HG02571 (cell line): ENCODE measurements around the gene MACROD1.

Experiments
- ATAC-seq: cut with Tn5 transposase; IDR thresholded peaks from one replicate; pipeline ENCODE4 v1.9.1; 2021; ENCODE audit warnings: mild to moderate bottlenecking, moderate library complexity; ENCODE audit not compliant: unreplicated experiment

The MACROD1 gene

DNA sequence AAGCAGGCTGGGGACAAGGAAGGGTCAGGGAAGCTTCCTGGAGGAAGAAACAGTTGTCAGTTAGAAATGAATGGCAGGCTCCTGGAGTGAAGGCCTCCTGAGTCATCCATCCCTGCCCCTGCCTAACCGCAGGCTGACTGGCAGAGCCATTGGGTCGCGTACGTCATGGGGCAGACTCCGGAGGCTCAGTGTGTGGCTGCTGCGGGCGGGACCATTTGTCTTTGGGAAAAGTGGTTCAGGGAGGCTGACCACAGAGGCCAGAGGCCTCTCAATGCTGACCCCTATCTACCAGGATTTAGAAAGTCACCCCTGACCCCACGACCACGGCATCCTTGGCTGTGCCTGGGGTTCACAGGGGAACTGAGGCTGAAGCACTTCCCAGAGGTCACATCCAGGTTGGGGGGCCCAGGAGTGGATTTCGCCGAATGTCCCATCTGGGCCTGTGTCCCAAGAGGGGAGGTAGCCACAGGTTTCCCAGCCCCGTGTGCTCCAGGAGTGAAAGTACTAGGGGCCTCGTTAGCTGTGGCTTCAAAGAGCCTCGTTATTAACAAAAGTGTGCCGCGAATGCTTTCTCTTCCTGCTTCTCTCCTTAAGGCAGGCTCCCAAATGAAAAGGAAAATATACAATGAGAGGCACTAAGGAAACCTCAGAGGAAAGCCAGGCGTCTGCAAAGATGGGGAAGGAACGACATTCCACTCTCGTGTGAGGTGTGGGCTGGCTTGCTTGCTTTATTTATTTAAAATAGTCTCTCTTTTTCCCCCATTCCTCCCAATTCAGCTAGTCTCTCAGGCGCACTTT is 71.3 kb downstream of the MACROD1 start:
- no peak for ATAC-seq

DNA sequence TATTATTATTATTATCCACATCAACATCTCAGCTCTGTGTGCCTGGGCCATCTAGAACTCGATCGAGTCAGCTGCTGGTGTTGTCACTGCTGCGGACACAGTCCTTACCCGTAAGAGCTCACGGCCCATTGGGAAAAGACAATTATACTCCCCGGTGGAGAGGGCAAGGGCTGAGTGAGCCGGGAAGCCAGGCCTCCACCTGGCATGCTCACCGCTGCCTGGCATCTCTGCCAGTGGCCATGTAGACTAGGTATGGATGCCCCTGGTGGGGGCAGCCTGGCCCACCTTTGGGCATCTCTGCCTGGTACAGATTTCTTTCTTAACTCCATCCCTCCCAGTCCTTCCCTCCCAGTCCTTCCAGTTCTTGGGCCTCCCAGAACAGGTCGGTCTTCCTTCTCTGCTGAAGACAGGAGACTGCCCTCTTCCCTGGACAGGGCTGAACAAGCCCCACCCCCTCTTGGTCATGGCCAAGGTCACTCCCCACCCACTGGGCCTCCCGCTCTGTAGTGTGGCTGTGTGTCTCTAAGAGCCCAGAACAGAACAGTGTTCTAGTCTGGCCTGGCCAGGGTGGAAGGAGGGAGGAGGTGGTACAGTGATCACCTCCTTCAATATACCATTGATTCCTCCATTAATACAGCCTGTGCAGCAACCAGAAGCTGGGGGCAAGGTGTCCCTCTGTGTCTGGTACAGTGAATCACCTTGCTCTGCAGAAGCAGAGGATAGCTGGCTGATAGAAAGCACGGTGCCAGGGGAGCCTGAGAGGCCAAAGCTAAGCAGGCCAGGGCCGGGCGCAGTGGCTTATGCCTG is 72.5 kb downstream of the MACROD1 start:
- ATAC-seq, result no peak

GRCh38 chr11:64092761-64093136 is 73.2 kb downstream of the MACROD1 start:
- ATAC-seq, result no peak

- no peak for ATAC-seq
Measured at GRCh38 chr11:64092111-64092760, 73.7 kb downstream of the MACROD1 start.

DNA sequence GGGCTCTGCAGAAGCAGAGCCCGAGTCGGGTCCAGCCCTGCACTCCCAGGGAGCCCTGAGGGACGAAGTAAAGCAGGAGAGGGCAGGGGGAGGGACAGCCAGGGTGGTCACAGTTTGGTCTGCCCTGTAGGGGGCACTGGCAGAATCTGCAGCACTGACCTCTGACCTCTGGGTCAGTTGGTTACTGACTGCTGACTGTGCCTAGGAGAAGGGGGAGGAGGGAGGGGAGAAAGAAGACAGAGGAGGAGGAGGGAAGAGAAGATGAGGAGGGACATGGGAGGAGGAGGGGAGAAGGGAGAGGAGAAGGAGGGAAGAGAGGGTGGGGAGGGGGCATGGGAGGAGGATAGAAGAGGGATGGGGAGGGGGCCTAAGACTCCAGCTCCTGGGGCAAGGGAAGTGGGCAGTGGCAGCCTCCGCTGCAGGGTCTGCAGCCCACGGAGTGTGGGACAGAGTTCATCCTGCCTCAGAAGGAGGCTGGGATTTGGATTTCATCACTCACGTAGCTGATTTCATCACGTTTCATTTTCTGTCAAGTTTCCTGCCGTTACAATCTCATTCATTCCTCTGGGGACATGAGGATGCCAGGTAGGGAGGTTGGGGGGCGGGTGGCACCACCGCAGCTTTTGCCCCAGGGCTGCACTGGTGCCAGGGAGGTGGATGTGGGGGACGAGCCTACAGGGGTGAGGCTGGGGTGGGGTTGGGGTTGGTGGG is 75.0 kb downstream of the MACROD1 start:
- ATAC-seq, result no peak

DNA sequence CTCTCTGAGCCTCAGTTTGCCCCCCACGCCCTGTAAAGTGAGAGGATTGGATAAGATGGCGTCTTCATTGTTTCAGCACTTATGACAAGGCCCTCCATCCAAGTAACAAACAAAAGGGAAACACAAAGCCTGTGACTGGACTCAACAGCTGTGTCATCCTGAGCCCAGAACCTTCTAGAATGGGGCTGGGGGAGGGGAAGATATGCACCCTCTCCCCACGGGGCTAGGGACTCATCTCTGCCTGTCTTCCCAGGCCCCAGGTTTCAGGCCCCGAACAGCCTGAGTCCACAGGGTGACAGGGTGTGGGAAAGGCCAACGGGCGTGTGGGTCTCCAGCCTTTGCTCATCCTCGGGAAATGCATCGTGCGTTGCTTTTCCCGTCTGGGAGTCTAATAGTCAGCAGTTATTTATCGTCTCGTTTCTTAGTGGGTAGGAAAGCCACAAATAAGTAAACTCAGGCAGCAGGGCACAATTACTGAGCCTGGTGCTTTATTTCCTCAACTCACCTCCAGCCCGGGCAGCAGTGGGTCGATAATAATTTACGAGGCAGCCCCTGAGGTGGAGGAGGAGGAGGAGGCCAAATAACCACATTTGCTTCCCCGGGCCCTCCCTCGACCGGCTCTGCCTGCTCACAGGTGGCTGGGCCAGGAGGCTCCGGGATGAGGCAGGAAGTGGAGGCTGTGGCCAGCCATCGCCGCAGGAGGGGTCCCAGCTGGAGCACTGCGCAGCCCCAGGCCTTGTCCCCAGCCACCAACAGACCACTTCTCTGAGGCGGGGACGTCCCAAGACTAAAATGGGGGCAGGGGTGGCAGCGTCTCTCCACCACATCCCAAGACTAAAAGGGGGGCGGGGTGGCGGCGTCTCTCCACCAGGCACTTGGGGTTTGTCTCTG is 75.8 kb downstream of the MACROD1 start:
- no peak for ATAC-seq

DNA sequence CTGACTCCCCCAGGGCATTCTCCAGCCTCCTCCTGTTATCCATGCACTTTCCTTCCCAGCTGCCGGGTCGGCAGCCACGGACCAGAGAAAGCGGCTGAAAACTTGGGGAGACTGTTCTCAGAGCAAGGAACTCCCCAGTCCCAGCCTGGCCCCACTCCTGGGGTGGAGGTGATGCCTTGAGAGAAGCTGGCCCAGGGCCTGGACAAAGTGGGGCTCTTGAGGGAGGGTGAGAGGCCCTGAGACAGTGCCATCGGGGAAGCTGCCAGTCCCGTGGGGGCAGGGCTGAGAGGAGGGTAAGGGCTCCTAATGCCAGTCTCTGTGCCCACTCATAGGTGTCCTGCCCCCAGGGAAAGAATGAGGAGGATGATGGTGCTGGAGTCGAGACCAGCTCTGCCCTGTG is 76.4 kb downstream of the MACROD1 start:
- ATAC-seq, result no peak

DNA sequence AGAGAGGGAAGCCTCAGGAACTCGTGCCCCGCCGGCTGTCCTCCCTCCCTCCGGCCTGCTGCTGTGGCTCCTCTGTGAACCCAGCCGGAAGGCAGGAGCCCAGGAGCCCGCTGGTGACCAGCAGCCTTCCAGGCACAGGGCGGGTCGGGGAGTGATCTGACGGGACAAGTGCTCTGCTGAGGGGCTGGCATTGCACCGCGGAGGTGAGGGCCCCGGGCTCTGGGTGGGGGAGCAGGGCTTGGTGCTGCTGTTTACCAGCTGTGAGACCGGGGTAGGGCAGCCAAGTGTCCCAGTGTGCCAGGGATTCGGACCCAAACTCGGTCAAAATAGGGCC is 76.9 kb downstream of the MACROD1 start:
- ATAC-seq, result no peak

GRCh38 chr11:64088162-64089026 is 77.5 kb downstream of the MACROD1 start:
- no peak for ATAC-seq

DNA sequence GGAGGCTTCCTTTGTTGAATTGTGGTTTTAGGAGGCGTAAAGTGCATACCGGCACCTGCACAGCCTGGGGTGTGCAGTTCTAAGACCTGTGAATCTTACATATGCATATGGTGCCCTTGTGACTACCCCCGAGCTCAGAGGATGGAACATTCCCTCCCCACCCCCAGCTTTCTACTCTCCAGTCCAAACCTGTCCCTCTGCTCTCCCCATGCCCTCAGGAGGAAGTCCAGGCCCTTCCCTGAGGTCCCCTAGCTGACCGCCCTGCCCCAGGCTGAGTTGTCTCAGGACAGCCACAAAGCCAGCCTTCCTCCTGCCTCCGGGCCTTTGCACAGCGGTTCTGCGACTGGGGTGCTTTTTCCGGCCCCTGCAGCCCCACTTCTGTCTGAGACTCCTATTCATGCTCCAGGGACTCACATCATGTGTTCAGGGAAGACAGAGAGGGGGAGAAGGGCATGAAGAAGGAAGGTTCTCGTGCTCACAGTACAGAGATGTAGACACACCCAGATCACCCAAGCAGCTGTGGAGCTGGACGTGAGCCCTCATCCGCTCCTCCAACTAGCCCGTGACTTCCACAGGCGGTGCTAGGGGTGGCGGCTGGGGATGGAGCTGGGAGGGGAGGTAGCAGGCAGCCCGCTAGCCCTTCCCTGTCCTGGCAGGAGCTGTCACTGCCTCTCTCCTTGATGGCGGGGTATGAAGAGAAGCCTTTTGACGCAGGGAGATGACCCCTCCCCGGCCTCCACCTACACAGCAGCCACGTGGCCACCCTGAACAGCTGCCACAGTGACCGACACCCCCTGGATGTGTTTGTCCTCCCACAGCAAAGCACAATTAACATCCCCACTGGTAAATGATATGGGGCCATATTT is 79.4 kb downstream of the MACROD1 start:
- no peak for ATAC-seq

DNA sequence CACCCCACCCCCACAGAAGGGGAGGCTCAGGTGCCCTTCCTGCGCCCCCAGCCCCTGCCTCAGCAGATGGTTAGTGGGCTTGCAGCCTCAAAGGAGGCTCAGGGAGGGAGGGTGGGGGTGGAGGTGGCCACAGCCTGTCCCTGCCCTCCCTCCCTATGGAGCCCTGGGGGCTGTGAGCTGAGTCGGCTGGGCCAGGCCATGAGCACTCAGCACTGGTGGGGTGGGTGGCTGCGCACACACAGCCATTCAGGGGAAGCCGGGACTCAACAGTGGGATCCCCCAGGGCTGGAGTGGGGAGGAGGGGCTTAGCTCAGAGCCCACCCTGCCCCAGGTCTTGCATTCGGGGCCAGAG is 80.0 kb downstream of the MACROD1 start:
- no peak for ATAC-seq

GRCh38 chr11:64084951-64085710 is 80.8 kb downstream of the MACROD1 start:
- ATAC-seq, result no peak

GRCh38 chr11:64084146-64084950 is 81.6 kb downstream of the MACROD1 start:
- no peak for ATAC-seq

DNA sequence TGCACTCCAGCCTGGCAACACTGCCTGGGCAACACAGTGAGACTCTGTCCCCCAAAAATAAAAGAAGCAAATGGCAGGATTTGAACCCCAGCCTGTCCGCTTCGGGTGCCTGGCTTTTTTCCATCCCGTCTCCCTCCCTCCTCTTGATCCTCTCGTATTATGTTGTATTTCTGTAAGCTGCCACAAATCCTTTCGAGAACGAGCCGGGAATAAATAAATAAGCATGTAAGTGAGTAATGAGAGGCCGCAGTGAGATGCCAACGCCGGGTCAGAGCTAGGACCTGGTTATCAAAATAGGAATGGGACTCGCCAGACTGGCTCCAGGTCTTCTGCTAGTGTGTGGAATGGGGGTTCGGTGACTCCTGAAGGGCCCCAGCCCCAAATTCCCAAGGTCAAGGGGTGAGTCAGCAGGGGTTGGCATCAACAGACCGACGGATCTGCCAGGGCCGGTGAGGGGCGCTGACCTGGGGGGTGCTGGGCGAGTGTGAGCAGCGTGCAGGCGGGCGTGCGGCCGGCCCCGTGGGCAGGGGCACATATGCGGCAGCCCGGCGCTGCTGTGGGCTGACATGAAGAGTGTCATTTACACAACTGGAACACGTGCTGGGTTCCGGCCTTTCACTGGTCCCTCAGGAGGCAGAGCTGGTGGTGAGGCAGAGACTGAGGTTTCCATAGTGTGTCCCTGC is 82.4 kb downstream of the MACROD1 start:
- no peak for ATAC-seq

DNA sequence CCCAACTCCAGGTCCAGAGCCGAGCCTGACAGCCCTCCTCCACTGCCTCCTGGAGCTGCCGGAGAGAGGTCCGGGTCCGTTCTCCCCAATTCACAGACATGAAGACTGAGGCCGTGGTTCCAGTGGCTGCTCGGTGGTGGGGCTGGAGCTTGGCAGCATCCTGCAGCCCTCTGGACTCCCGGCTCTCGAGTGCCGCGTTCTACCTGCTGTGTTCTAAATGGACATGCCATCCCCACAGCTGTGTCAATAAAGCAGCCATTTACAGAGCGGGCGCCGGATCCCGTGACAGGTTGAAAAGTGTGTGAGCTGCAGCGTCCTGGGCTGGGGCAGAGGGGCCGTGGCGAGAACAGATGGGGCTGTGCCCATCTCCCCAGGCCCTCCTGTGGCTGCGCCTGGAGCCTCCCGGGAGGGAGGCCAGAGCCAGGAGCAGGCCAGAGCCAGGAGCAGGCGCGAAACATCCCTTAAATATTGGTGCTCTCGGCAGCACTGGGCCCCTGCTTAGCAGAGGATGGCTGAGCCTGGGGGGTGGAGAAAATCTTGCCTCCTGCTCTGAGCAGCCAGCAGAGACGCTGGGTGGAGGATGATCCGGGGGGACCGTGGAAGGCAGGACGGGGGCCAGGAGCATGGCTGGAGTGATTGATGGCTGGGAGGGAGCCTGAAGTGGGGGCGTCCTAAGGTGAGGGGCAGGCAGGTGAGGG is 84.0 kb downstream of the MACROD1 start:
- no peak for ATAC-seq

- no peak for ATAC-seq
Measured at GRCh38 chr11:64080390-64080789, 85.5 kb downstream of the MACROD1 start.
